GM23338 (cell line): ENCODE measurements around the gene FBP1. TPM values are rescaled to one million over a fixed set of nuclear protein-coding genes. Genes with fewer than 3 reads are reported as not detected.

ENCODE experiments used
- ATAC-seq: fragments of 200-7000 bp; cut with Tn5 transposase; 3 replicates; pipeline ENCODE4 v1.9.1; 2020
- DNase-seq: peaks from one replicate; pipeline ENCODE4 v3.0.0-alpha.2; 2015; ENCODE audit warnings: low spot score
- H2AFZ ChIP-seq: fragments of 200-600 bp; sonication (generic); 2 replicates; pipeline ENCODE4 v1.8.0; 2016; ENCODE audit warnings: antibody characterized with exemption, mild to moderate bottlenecking, moderate library complexity
- H3F3A ChIP-seq: fragments of 200-600 bp; sonication (generic); replicated peaks from 2 replicates; pipeline ENCODE4 v1.8.0; 2017; ENCODE audit warnings: antibody characterized with exemption, mixed run types, low read depth
- H3K27ac ChIP-seq: fragments of 200-600 bp; sonication (generic); 2 replicates; pipeline ENCODE4 v1.6.1; 2016; ENCODE audit warnings: low read depth
- H3K27me3 ChIP-seq: fragments of 200-600 bp; sonication (generic); 2 replicates; pipeline ENCODE4 v1.8.0; 2016; ENCODE audit warnings: mild to moderate bottlenecking, mixed run types, moderate library complexity; ENCODE audit not compliant: insufficient read depth
- H3K36me3 ChIP-seq: fragments of 200-600 bp; sonication (generic); 2 replicates; pipeline ENCODE4 v1.8.0; 2016; ENCODE audit warnings: mild to moderate bottlenecking; ENCODE audit not compliant: insufficient read depth
- H3K4me1 ChIP-seq: fragments of 200-600 bp; sonication (generic); 2 replicates; pipeline ENCODE4 v1.8.0; 2016; ENCODE audit warnings: mild to moderate bottlenecking, moderate library complexity; ENCODE audit not compliant: insufficient read depth
- H3K4me2 ChIP-seq: fragments of 200-600 bp; sonication (generic); 2 replicates; pipeline ENCODE4 v1.7.1; 2017; ENCODE audit warnings: mixed run types
- H3K4me3 ChIP-seq: fragments of 200-600 bp; sonication (generic); 2 replicates; pipeline ENCODE4 v1.6.1; 2016; ENCODE audit warnings: mixed run types
- H3K79me2 ChIP-seq: fragments of 200-600 bp; sonication (generic); replicated peaks from 2 replicates; pipeline ENCODE4 v1.8.0; 2017; ENCODE audit warnings: mild to moderate bottlenecking; ENCODE audit not compliant: insufficient read depth
- H3K9me2 ChIP-seq: fragments of 200-600 bp; sonication (generic); 2 replicates; pipeline ENCODE4 v1.8.0; 2017; ENCODE audit not compliant: insufficient read depth
- H4K20me1 ChIP-seq: fragments of 200-600 bp; sonication (generic); replicated peaks from 2 replicates; pipeline ENCODE4 v1.8.0; 2017; ENCODE audit warnings: mild to moderate bottlenecking; ENCODE audit not compliant: insufficient read depth
- H3K27ac Mint-ChIP-seq: 2 replicates; pipeline ENCODE4 v1.8.0; 2020; ENCODE audit warnings: inconsistent platforms, mild to moderate bottlenecking, moderate library complexity, mixed read lengths
- H3K27me3 Mint-ChIP-seq: 3 replicates; pipeline ENCODE4 v1.8.0; 2022; ENCODE audit warnings: low read depth, mild to moderate bottlenecking, moderate library complexity, mixed read lengths, inconsistent platforms; ENCODE audit not compliant: insufficient read depth, poor library complexity
- H3K36me3 Mint-ChIP-seq: 3 replicates; pipeline ENCODE4 v1.8.0; 2021; ENCODE audit warnings: low read depth, mild to moderate bottlenecking, inconsistent platforms, moderate library complexity, mixed read lengths
- H3K4me1 Mint-ChIP-seq: 3 replicates; pipeline ENCODE4 v1.8.0; 2020; ENCODE audit warnings: mild to moderate bottlenecking, inconsistent platforms, mixed read lengths
- H3K4me3 Mint-ChIP-seq: 3 replicates; pipeline ENCODE4 v1.8.0; 2021; ENCODE audit warnings: moderate library complexity, mild to moderate bottlenecking, inconsistent platforms, mixed read lengths
- H3K9me3 Mint-ChIP-seq: 3 replicates; pipeline ENCODE4 v1.8.0; 2020; ENCODE audit warnings: moderate library complexity, mild to moderate bottlenecking, inconsistent platforms, mixed read lengths
- polyA plus RNA-seq: library from polyadenylated mRNA; unstranded; fragments of >200 nt; fragmentation: Nextera tagmentation; extraction: Ambion mirVana; gene quantifications from 2 replicates; pipeline ENCODE4 v1.2.1, GENCODE V29; 2016
- total RNA-seq: library from RNA; depleted of rRNA; stranded (reverse); fragments of >200 nt; shearing (Covaris generic); gene quantifications from 2 replicates; pipeline ENCODE4 v1.2.3, GENCODE V29; 2014
- TF ChIP-seq, protein P1 (sequence below): fragments of 250-450 bp; sonication (Bioruptor Pico); IDR thresholded peaks from 2 replicates; pipeline ENCODE4 v1.5.0; 2020; ENCODE audit warnings: mild to moderate bottlenecking, moderate library complexity
- TF ChIP-seq, protein P2 (sequence below): IDR thresholded peaks from 2 replicates; pipeline ENCODE4 v1.6.1; 2016; ENCODE audit warnings: antibody characterized with exemption
- TF ChIP-seq, protein P3 (sequence below), 2 experiments: fragments of 200-600 bp in 1 of 2; sonication (generic) in 1 of 2; conservative IDR thresholded peaks; 2 replicates each; pipeline versions ENCODE4 v1.5.1 to v1.6.1; 2016 to 2017; ENCODE audit warnings: antibody characterized with exemption in 2 of 2, low read depth in 2 of 2, mild to moderate bottlenecking in 2 of 2, moderate library complexity in 1 of 2

FBP1 gene
- total and polyA plus RNA-seq, 2 experiments from 2014 or later: 3.0 to 3.3 TPM

DNA sequence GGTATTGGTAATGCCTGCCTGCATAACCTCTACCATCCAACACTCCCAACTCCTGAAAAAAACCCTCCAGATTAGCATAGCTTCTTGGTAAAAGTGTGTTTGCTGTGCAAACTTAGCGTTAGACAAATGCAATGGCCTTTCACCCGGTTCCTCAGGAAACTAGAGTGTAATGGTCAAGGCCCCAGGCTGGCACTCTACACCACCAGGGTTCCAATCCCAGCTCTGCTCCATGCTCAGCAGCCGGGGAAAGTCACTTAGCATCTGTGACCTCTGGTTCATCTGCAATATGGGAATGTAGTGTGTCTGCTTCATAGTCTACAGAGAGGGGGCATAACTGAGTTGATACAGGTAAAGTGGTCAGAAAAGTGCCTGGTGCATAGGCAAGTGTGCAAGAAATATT is 9.0 kb downstream of the FBP1 start (continued):
- TF ChIP-seq, protein P1, sequence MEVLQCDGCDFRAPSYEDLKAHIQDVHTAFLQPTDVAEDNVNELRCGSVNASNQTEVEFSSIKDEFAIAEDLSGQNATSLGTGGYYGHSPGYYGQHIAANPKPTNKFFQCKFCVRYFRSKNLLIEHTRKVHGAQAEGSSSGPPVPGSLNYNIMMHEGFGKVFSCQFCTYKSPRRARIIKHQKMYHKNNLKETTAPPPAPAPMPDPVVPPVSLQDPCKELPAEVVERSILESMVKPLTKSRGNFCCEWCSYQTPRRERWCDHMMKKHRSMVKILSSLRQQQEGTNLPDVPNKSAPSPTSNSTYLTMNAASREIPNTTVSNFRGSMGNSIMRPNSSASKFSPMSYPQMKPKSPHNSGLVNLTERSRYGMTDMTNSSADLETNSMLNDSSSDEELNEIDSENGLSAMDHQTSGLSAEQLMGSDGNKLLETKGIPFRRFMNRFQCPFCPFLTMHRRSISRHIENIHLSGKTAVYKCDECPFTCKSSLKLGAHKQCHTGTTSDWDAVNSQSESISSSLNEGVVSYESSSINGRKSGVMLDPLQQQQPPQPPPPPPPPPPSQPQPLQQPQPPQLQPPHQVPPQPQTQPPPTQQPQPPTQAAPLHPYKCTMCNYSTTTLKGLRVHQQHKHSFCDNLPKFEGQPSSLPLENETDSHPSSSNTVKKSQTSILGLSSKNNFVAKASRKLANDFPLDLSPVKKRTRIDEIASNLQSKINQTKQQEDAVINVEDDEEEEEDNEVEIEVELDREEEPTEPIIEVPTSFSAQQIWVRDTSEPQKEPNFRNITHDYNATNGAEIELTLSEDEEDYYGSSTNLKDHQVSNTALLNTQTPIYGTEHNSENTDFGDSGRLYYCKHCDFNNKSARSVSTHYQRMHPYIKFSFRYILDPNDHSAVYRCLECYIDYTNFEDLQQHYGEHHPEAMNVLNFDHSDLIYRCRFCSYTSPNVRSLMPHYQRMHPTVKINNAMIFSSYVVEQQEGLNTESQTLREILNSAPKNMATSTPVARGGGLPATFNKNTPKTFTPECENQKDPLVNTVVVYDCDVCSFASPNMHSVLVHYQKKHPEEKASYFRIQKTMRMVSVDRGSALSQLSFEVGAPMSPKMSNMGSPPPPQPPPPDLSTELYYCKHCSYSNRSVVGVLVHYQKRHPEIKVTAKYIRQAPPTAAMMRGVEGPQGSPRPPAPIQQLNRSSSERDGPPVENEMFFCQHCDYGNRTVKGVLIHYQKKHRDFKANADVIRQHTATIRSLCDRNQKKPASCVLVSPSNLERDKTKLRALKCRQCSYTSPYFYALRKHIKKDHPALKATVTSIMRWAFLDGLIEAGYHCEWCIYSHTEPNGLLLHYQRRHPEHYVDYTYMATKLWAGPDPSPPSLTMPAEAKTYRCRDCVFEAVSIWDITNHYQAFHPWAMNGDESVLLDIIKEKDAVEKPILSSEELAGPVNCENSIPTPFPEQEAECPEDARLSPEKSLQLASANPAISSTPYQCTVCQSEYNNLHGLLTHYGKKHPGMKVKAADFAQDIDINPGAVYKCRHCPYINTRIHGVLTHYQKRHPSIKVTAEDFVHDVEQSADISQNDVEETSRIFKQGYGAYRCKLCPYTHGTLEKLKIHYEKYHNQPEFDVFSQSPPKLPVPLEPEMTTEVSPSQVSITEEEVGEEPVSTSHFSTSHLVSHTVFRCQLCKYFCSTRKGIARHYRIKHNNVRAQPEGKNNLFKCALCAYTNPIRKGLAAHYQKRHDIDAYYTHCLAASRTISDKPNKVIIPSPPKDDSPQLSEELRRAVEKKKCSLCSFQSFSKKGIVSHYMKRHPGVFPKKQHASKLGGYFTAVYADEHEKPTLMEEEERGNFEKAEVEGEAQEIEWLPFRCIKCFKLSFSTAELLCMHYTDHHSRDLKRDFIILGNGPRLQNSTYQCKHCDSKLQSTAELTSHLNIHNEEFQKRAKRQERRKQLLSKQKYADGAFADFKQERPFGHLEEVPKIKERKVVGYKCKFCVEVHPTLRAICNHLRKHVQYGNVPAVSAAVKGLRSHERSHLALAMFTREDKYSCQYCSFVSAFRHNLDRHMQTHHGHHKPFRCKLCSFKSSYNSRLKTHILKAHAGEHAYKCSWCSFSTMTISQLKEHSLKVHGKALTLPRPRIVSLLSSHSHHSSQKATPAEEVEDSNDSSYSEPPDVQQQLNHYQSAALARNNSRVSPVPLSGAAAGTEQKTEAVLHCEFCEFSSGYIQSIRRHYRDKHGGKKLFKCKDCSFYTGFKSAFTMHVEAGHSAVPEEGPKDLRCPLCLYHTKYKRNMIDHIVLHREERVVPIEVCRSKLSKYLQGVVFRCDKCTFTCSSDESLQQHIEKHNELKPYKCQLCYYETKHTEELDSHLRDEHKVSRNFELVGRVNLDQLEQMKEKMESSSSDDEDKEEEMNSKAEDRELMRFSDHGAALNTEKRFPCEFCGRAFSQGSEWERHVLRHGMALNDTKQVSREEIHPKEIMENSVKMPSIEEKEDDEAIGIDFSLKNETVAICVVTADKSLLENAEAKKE (CRISPR knock-in tag): no peak

DNA sequence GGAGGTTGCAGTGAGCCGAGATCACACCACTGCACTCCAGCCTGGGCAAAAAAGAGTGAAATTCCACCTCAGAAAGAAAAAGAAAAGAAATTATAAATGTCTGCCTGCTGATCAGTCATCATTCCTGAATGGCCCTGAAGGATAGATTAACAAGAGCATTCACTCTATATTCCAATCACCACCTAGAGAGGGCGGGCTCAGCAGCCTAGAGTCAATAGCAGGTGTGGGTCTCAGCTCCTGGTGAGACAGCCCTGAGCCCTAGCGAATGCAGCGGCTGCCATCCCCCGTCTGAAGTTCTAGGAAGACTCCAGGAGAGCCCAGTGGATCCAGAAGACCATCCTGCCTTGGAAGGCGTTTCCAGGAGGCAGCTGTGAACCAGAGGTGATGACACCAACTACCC is 12.0 kb downstream of the FBP1 start:
- H3K79me2 ChIP-seq: no peaks in the 10 kb centered on the region
- peak; percentile 64 for DNase-seq
- no peaks in the 10 kb centered on the region for H3K36me3 Mint-ChIP-seq

More for the DNA sequence above, 12.0 kb downstream of the FBP1 start:
- Histone ChIP-seq H3K9me2 (no peaks in the 10 kb centered on the region), H3K36me3 (no peaks in the 10 kb centered on the region), H3F3A (no peaks in the 10 kb centered on the region), H4K20me1 (no peaks in the 10 kb centered on the region), H2AFZ (peak overlapping the region; percentile 23; the same call in 1 of the 2 replicates), H3K4me2 (no peak overlapping the region), H3K27me3 (no peaks in the 10 kb centered on the region), H3K4me3 (no peak overlapping the region), H3K27ac (no peak overlapping the region), H3K4me1 (peaks cover 22% of the 10 kb centered on the region)
- no peak overlapping the region for H3K27ac Mint-ChIP-seq
- H3K27me3 Mint-ChIP-seq: peaks cover 11% of the 10 kb centered on the region
- peak; percentile 67 for ATAC-seq
- TF ChIP-seq, protein P2, sequence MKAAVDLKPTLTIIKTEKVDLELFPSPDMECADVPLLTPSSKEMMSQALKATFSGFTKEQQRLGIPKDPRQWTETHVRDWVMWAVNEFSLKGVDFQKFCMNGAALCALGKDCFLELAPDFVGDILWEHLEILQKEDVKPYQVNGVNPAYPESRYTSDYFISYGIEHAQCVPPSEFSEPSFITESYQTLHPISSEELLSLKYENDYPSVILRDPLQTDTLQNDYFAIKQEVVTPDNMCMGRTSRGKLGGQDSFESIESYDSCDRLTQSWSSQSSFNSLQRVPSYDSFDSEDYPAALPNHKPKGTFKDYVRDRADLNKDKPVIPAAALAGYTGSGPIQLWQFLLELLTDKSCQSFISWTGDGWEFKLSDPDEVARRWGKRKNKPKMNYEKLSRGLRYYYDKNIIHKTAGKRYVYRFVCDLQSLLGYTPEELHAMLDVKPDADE: no peak
- TF ChIP-seq, protein P3, sequence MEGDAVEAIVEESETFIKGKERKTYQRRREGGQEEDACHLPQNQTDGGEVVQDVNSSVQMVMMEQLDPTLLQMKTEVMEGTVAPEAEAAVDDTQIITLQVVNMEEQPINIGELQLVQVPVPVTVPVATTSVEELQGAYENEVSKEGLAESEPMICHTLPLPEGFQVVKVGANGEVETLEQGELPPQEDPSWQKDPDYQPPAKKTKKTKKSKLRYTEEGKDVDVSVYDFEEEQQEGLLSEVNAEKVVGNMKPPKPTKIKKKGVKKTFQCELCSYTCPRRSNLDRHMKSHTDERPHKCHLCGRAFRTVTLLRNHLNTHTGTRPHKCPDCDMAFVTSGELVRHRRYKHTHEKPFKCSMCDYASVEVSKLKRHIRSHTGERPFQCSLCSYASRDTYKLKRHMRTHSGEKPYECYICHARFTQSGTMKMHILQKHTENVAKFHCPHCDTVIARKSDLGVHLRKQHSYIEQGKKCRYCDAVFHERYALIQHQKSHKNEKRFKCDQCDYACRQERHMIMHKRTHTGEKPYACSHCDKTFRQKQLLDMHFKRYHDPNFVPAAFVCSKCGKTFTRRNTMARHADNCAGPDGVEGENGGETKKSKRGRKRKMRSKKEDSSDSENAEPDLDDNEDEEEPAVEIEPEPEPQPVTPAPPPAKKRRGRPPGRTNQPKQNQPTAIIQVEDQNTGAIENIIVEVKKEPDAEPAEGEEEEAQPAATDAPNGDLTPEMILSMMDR (conservative IDR thresholded peaks at IDR 0.05; ENCODE audit: low read depth in 2 of 2): peak; percentile 25 to 46; a peak in 3 of 4 replicates
- no peaks in the 10 kb centered on the region for H3K9me3 Mint-ChIP-seq
- no peak overlapping the region for H3K4me3 Mint-ChIP-seq
- peaks cover 28% of the 10 kb centered on the region for H3K4me1 Mint-ChIP-seq
